Stimulated activated CD8-positive, alpha-beta memory T cell treated with anti-CD3 and anti-CD28 coated beads, Interleukin-4, amount 100 ng/mL, for 24 hours (primary cell): Measurements from ENCODE around the gene RAP2C.

Experiments used
- DNase-seq: peaks from one replicate; pipeline ENCODE4 v3.0.0-alpha.2; 2020; ENCODE audit warnings: low read depth

The RAP2C gene

GRCh38 chrX:132219343-132219768 lies at the start of gene RAP2C:
RAP2C (minus strand) TSS chrX:132219447; CDS start chrX:132217268, 2,179 bp downstream.
- peak; percentile 34 for DNase-seq

GRCh38 chrX:132267392-132267791 lies 48.1 kb upstream of the RAP2C start:
- no peak for DNase-seq

- DNase-seq = no peak
Measured at GRCh38 chrX:132266583-132267355, 47.5 kb upstream of the RAP2C start.

GRCh38 chrX:132263127-132263526 lies 43.9 kb upstream of the RAP2C start:
- DNase-seq = no peak

- no peak for DNase-seq
Measured at GRCh38 chrX:132258509-132258908, 39.3 kb upstream of the RAP2C start.

- no peak for DNase-seq
Measured at GRCh38 chrX:132257116-132257515, 37.9 kb upstream of the RAP2C start.

- DNase-seq = no peak
Measured at GRCh38 chrX:132236121-132236520, 16.9 kb upstream of the RAP2C start.

- DNase-seq = no peak
Measured at GRCh38 chrX:132235488-132235887, 16.2 kb upstream of the RAP2C start.

- DNase-seq = no peak
Measured at GRCh38 chrX:132231587-132231986, 12.3 kb upstream of the RAP2C start.

- no peak for DNase-seq
Measured at GRCh38 chrX:132227383-132228112, 8.3 kb upstream of the RAP2C start.

GRCh38 chrX:132226169-132226568 lies 6.9 kb upstream of the RAP2C start:
- DNase-seq = no peak

- DNase-seq = peak; percentile 66
Measured at GRCh38 chrX:132218100-132218812, 991 bp downstream of the RAP2C start.

- DNase-seq = peak; percentile 54
Measured at GRCh38 chrX:132217203-132218073, 1.8 kb downstream of the RAP2C start.

GRCh38 chrX:132216806-132217202 lies 2.4 kb downstream of the RAP2C start:
- DNase-seq = no peak

- no peak for DNase-seq
Measured at GRCh38 chrX:132216283-132216682, 3.0 kb downstream of the RAP2C start.

GRCh38 chrX:132214518-132214917 lies 4.7 kb downstream of the RAP2C start:
- no peak for DNase-seq

GRCh38 chrX:132209527-132209926 lies 9.7 kb downstream of the RAP2C start:
- no peak for DNase-seq

GRCh38 chrX:132208422-132208821 lies 10.8 kb downstream of the RAP2C start:
- no peak for DNase-seq

- no peak for DNase-seq
Measured at GRCh38 chrX:132207996-132208395, 11.3 kb downstream of the RAP2C start.

GRCh38 chrX:132206259-132206658 lies 13.0 kb downstream of the RAP2C start:
- DNase-seq = no peak

- DNase-seq = no peak
Measured at GRCh38 chrX:132204629-132205028, 14.6 kb downstream of the RAP2C start.

GRCh38 chrX:132200976-132201375 lies 18.3 kb downstream of the RAP2C start:
- no peak for DNase-seq
